ENCODE measurements around the gene C1QL1.

- no peak for TF ChIP-seq SRF (IDR thresholded peaks at IDR 0.05; ENCODE audit: low read depth)
- TF ChIP-seq TCF7L2 (IDR thresholded peaks at IDR 0.05; ENCODE audit: borderline replicate concordance, extremely low read depth, insufficient read depth, insufficient read length) = no peak
- TF ChIP-seq CTCF (IDR thresholded peaks at IDR 0.05 in 2 of 3, conservative IDR thresholded peaks at IDR 0.05 in 1 of 3; ENCODE audit: borderline replicate concordance in 1 of 3, insufficient read depth in 1 of 3, low read depth in 2 of 3, low read length in 2 of 3) = no peak
- no peak for TF ChIP-seq EGR1 (IDR thresholded peaks at IDR 0.05; ENCODE audit: low read depth)
- no peak for TF ChIP-seq POLR2AphosphoS5 (IDR thresholded peaks at IDR 0.05; ENCODE audit: low read depth, low read length)
- TF ChIP-seq POLR2A (IDR thresholded peaks at IDR 0.05; ENCODE audit: borderline replicate concordance, extremely low read depth, insufficient read depth, insufficient read length) = no peak
Observed at GRCh38 chr17:45005700-45006099, 37.6 kb upstream of the C1QL1 start.
